DND-41 (cell line): Measurements from ENCODE around the gene DACH1.

Source experiments
- ATAC-seq: fragments of 200-7000 bp; cut with Tn5 transposase; 3 replicates; pipeline ENCODE4 v1.9.1; 2021; ENCODE audit warnings: low read depth; ENCODE audit not compliant: insufficient read depth
- DNase-seq: peaks from one replicate; pipeline ENCODE4 v3.0.0-alpha.2; 2020
- H2AFZ ChIP-seq: 2 replicates; pipeline ENCODE4 v1.6.0; 2012; ENCODE audit warnings: low read depth, low read length
- H3K27ac ChIP-seq: 2 replicates; pipeline ENCODE4 v1.5.1; 2012; ENCODE audit warnings: low read length, inconsistent platforms
- H3K27me3 ChIP-seq: fragments of 200-600 bp; sonication (generic); 2 replicates; pipeline ENCODE4 v1.6.0; 2012; ENCODE audit warnings: low read length, mild to moderate bottlenecking, inconsistent platforms; ENCODE audit not compliant: insufficient read depth, poor library complexity
- H3K36me3 ChIP-seq: 2 replicates; pipeline ENCODE4 v1.5.1; 2012; ENCODE audit warnings: low read length, inconsistent platforms; ENCODE audit not compliant: insufficient read depth
- H3K4me1 ChIP-seq: 2 replicates; pipeline ENCODE4 v1.5.1; 2012; ENCODE audit warnings: mild to moderate bottlenecking, low read length; ENCODE audit not compliant: insufficient read depth
- H3K4me2 ChIP-seq: 2 replicates; pipeline ENCODE4 v1.6.0; 2012; ENCODE audit warnings: mild to moderate bottlenecking, moderate library complexity, low read length, inconsistent platforms; ENCODE audit not compliant: insufficient read depth
- H3K4me3 ChIP-seq, 2 experiments: fragments of 200-600 bp in 1 of 2; shearing (Covaris generic) in 1 of 2; 2 replicates each; pipeline ENCODE4 v1.5.1; 2012 to 2016; ENCODE audit warnings: inconsistent platforms in 2 of 2, low read length in 2 of 2, mild to moderate bottlenecking in 2 of 2, low read depth in 1 of 2, moderate library complexity in 1 of 2
- H3K79me2 ChIP-seq: 2 replicates; pipeline ENCODE4 v1.6.0; 2012; ENCODE audit warnings: low read length, inconsistent platforms; ENCODE audit not compliant: insufficient read depth
- H3K9ac ChIP-seq: 2 replicates; pipeline ENCODE4 v1.6.0; 2012; ENCODE audit warnings: low read depth, mild to moderate bottlenecking, inconsistent platforms, low read length, moderate library complexity
- H3K9me3 ChIP-seq: 2 replicates; pipeline ENCODE4 v1.5.1; 2012; ENCODE audit warnings: low read length, moderate library complexity, mild to moderate bottlenecking, inconsistent platforms; ENCODE audit not compliant: insufficient read depth, severe bottlenecking
- H4K20me1 ChIP-seq: 2 replicates; pipeline ENCODE4 v1.6.0; 2012; ENCODE audit warnings: low read length; ENCODE audit not compliant: insufficient read depth
- EZH2 ChIP-seq: IDR thresholded peaks from 3 replicates; pipeline ENCODE4 v1.6.1; 2012; ENCODE audit warnings: borderline replicate concordance, low read depth, mild to moderate bottlenecking, moderate library complexity, low read length, inconsistent platforms; ENCODE audit not compliant: severe bottlenecking
- TF ChIP-seq, protein P1 (sequence below): IDR thresholded peaks from 2 replicates; pipeline ENCODE4 v1.5.1; 2012; ENCODE audit warnings: borderline replicate concordance, low read length, moderate library complexity, mild to moderate bottlenecking; ENCODE audit not compliant: poor library complexity, severe bottlenecking; ENCODE audit errors: extremely low read depth

The DACH1 gene

DNA sequence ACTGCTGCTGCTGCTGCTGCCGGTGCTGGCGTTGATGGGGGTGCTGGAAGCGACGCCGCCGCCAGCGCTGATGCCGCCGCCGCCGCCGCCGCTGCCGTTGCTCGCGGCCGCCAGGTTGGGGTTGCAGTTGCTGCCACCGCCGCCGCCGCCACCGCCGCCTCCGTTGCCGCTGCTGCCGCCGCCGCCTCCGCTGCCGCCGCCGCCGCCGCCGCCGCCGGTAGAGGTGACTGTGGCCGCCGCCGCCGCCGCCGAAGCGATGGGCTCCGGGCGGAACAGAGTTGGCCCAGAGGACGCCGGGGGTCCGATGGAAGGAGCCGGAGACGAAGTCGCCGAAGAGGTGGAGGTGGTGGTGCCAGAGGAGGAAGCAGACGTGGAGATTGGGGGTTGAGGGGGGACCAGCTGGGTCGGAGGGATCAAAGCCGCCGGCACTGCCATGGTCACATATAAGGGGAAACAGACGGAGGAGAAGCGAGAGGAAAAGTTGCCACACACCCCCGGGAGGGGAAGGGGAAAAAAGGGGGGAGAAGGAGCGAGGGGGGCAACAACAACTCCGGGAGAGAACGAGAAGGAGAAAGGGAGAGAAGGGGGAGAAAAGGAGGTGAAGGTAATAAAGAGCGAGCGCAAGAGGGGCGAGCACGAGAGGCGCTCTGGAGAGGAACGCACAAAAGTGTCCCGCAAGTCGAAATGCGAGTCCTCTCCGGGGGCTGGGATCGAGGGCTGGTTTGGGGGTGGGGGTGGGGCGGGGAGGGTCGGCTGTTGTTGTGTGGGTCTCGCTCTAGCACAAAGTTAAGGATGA is 471 bp downstream of the DACH1 start:
- H3K36me3 ChIP-seq, result no peaks in the 10 kb centered on the region
- peak; percentile 26 for DNase-seq
- H3K9me3 ChIP-seq, result no peaks in the 10 kb centered on the region
- H3K27ac ChIP-seq, result no peak overlapping the region
- TF ChIP-seq, protein P1, sequence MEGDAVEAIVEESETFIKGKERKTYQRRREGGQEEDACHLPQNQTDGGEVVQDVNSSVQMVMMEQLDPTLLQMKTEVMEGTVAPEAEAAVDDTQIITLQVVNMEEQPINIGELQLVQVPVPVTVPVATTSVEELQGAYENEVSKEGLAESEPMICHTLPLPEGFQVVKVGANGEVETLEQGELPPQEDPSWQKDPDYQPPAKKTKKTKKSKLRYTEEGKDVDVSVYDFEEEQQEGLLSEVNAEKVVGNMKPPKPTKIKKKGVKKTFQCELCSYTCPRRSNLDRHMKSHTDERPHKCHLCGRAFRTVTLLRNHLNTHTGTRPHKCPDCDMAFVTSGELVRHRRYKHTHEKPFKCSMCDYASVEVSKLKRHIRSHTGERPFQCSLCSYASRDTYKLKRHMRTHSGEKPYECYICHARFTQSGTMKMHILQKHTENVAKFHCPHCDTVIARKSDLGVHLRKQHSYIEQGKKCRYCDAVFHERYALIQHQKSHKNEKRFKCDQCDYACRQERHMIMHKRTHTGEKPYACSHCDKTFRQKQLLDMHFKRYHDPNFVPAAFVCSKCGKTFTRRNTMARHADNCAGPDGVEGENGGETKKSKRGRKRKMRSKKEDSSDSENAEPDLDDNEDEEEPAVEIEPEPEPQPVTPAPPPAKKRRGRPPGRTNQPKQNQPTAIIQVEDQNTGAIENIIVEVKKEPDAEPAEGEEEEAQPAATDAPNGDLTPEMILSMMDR, result no peak
- no peak for TF ChIP-seq EZH2
- H2AFZ ChIP-seq, result peak overlapping the region; percentile 61
- H3K4me3 ChIP-seq, result peak overlapping the region; percentile 21 to 60; a peak in 3 of 4 replicates
- H3K27me3 ChIP-seq, result peaks cover 17% of the 10 kb centered on the region
- peak; percentile 53 for ATAC-seq
- peaks cover 16% of the 10 kb centered on the region for H3K4me1 ChIP-seq
- H3K79me2 ChIP-seq, result no peaks in the 10 kb centered on the region
- H4K20me1 ChIP-seq, result no peaks in the 10 kb centered on the region
- H3K4me2 ChIP-seq, result peak overlapping the region; percentile 74
- H3K9ac ChIP-seq, result peak overlapping the region; percentile 45

DNA sequence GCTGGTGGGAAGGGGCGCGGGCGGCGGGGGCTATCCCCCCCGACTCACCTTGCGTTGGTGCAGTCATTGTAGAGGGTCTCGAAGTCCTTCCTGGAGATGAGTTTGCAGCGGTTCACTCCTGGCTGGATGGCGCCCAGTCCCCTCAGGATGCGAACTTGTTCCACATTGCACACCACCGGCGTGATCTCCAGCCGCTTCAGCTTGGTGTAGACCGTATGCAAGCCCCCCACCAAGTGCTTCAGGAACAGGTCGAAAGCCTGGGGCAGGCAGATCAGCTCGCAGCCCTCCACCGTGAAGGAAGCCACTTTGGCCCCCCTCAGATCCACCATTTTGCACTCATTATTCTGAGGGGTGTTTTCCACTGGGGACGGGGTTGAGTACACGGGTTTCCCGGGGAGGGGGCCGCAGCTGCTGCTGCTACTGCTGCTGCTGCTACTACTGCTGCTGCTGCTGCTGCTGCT is 1.1 kb downstream of the DACH1 start:
- DNase-seq (no peak), ATAC-seq (peak; percentile 7; the same call in 1 of the 3 replicates)
- Histone ChIP-seq H3K9me3 (no peaks in the 10 kb centered on the region), H2AFZ (peak overlapping the region; percentile 61), H4K20me1 (no peaks in the 10 kb centered on the region), H3K27ac (no peak overlapping the region), H3K27me3 (peaks cover 17% of the 10 kb centered on the region), H3K4me2 (peak overlapping the region; percentile 74), H3K4me1 (peaks cover 16% of the 10 kb centered on the region), H3K79me2 (no peaks in the 10 kb centered on the region), H3K36me3 (no peaks in the 10 kb centered on the region), H3K9ac (peak overlapping the region; percentile 45), H3K4me3 (peak overlapping the region in 1 of 2 experiments; percentile 53; a peak in 2 of 4 replicates)
- TF ChIP-seq EZH2, result no peak
- TF ChIP-seq, protein P1, result no peak

DNA sequence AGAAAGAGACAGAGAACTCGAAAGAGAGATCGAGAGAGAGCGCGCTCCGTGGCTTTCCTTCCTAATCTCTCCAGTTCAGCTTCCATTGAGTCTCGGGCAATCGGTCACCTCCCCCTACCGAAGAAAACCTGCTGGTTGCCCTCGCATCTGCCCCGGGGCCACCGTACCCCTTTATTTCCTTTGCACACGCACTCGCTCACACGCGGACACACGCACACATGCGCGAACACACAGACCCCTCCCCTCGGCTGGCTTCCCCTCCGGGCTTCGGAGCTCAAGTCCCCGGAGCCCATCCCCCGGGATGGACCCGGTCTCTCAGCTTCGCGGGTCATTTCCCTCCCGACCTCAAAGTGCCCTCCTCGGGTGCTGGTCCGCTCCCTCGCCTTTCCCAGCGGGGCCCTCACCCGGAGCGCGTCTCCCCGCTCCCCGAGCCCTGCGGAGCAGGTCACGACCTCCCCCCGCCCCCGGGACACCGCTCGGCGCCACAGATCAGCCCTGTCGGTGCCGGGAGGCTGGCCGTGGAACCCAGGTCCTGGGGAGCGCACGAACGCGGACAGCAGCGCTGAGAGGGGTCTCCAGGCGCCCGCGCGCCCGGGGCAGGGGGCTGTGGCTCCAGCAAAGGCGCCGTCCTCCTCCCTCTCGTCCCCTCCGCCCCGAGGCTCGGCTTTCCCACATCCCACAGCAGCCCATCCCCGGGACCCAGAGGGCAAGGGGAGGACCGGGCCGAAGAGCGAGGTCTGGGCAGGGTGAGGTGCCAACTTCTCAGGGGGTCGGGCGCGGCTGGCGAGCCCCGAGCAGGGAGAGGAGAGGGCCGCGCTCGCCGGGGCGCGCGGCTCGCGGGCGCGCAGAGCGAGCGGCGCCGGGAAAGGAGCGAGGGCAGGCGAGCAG is 1.8 kb downstream of the DACH1 start:
- H3K79me2 ChIP-seq, result no peaks in the 10 kb centered on the region
- TF ChIP-seq, protein P1, result no peak
- no peak for TF ChIP-seq EZH2
- H3K27me3 ChIP-seq, result peaks cover 17% of the 10 kb centered on the region
- no peak for ATAC-seq
- H3K4me3 ChIP-seq, result peak overlapping the region in 1 of 2 experiments; percentile 53; a peak in 2 of 4 replicates
- peaks cover 16% of the 10 kb centered on the region for H3K4me1 ChIP-seq
- H3K9ac ChIP-seq, result no peak overlapping the region
- H3K9me3 ChIP-seq, result no peaks in the 10 kb centered on the region
- H2AFZ ChIP-seq, result no peak overlapping the region
- DNase-seq, result no peak
- H3K27ac ChIP-seq, result no peak overlapping the region
- no peaks in the 10 kb centered on the region for H3K36me3 ChIP-seq
- peak overlapping the region; percentile 74 for H3K4me2 ChIP-seq
- no peaks in the 10 kb centered on the region for H4K20me1 ChIP-seq
